ENCODE results near the gene CREBZF.
A peak's percentile ranks its signal among the peaks of the same experiment; 100 is the strongest.

CREBZF gene, protein sequence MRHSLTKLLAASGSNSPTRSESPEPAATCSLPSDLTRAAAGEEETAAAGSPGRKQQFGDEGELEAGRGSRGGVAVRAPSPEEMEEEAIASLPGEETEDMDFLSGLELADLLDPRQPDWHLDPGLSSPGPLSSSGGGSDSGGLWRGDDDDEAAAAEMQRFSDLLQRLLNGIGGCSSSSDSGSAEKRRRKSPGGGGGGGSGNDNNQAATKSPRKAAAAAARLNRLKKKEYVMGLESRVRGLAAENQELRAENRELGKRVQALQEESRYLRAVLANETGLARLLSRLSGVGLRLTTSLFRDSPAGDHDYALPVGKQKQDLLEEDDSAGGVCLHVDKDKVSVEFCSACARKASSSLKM
- total RNA-seq: 144 reads per million, percentile 89 among the genes with 10 or more reads in this experiment

DNA sequence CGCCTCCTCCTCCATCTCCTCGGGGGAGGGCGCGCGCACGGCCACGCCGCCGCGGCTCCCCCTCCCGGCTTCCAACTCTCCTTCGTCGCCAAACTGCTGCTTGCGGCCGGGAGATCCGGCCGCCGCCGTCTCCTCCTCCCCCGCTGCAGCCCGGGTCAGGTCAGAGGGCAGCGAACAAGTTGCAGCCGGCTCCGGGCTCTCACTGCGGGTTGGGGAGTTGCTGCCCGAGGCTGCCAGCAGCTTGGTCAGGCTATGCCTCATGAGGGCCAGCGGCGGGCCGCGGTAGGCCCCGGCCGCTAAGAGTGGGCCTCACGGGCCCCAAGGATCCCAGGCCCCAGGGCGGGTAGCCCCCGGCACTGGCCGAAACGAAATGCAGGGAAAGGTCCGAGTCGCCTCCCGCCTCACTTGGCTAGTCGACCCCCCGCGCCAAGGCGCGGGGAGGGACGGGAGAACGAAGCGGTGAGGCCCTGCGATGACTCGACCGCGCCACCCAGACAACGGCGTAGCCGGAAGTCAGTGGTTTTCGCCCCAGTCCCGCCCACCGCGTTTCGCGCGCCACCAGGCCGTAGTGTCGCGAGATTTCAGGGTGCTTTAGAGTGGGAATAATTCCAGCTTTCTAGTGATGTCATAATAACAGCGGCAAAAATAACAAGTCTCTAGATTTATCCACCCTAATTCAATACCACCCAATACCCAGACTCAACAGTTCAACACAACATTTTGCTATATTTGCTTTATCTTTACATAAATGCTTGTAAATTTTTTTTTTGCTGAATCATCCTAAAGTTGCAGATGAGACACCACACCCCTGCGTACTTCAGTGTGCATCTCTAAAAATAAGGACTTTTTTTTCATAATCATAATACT is at the start of gene CREBZF:
Gene CREBZF (minus strand): TSS at position 515 of the 867 bp plus-strand sequence. CDS start 254 bp downstream, at position 261.
- peak; percentile 87 for DNase-seq

DNA sequence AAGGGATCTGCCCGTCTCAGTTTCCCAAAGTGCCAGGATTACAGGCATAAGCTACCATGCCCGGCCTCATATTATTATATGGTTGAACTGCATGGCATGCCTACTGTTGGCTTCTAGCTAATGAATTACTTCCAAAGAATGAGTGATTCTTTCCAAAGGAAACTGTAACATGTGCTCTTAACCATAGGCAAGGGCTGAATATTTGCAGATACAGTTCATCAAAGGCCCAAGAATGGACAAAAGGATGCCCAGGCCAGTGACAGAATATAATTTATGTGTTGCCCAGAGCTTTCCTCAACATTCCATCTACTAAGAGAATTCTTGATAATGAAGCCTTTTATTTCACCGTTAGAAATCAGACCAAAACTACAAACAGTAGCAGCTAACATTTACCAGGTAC is 48.0 kb upstream of the CREBZF start:
- DNase-seq: no peak

DNA sequence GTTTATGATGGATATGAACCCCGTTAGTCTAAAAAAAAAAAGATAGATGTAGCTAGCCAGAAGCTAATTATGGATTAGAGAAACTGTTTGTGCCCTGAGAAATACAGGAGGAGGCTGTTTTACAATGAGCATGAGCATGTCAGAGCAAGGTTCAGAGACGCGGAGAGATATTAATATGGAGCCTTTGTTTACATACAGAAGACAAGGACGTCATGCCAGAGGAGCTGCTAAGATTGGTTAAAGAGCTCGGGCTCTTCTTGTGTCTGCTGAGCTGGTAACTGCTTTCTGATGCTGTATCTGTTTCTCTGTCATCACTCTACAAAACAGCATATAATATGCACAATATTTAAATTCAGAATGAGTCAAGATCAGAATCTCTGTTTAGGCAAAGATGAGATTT is 46.0 kb upstream of the CREBZF start:
- DNase-seq: no peak

DNA sequence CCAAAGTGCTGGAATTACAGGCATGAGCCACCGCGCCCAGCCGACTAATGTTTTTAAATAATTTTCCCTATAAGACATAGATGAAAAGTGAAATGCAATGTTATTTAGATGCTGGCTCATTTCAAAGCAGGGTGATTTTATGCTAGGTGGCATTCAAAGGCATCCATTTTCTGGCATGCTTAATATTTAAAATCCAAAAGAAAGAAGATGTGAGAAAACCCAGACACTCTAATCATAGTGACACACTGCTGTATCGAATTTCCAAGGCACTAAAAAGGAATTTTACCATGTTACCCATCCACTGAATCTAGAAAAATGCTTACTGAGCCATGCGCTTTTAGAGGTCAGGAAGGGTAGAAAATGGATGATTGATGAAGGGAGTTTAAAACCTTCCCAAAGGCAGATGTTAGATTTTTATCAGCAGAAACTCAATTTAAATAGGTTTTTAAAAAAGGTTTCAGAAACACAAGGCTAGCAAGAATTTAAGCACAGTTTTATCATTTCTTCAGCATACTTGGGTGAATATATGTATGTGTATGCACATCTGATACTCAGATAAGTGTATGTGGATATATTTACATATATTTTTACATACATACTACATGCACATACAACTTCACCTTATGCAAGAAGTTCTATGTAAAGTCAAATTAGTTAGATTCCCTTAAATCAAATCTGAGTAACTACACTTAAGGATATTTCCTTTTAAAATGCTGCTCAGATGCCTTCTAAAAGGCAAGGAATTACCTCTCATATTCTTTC is 45.2 kb upstream of the CREBZF start:
- DNase-seq: no peak

DNA sequence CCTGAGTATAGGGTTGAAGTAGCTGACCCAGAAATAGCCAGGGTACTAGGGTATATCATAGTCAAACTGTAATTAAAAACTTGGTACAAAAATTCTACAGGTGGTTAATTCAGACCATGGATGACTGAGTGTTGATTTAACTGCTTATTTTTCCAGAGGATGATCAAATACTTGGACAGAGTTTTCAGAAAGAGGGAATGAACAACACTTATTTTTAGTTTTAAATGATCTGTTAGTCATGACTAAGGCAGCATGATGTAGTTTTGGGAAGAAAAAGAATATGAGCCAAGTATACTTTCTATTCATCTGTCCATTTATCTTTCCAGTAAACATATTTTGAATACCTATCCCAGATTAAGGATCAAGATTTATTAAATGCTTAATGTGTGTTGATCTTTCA is 40.9 kb upstream of the CREBZF start:
- DNase-seq: no peak

DNA sequence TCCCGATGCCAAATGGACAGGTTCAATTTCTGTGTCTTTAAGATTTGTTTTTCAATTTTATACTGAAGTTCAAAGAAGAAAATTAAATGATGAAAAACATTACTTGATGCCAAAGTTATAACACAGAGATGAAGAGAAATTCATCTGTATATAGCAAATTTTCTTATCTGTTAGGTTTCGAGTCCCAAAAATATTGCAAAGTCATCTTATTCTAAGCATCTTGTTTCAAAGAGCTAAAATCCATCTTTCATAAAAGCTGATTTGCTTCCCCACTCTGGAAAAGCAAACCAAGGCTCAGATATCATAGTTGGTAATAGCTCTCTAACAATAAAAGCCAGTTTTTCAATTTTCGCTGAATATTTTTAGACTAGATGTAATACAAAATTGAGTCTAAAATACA is 40.0 kb upstream of the CREBZF start:
- DNase-seq: no peak

DNA sequence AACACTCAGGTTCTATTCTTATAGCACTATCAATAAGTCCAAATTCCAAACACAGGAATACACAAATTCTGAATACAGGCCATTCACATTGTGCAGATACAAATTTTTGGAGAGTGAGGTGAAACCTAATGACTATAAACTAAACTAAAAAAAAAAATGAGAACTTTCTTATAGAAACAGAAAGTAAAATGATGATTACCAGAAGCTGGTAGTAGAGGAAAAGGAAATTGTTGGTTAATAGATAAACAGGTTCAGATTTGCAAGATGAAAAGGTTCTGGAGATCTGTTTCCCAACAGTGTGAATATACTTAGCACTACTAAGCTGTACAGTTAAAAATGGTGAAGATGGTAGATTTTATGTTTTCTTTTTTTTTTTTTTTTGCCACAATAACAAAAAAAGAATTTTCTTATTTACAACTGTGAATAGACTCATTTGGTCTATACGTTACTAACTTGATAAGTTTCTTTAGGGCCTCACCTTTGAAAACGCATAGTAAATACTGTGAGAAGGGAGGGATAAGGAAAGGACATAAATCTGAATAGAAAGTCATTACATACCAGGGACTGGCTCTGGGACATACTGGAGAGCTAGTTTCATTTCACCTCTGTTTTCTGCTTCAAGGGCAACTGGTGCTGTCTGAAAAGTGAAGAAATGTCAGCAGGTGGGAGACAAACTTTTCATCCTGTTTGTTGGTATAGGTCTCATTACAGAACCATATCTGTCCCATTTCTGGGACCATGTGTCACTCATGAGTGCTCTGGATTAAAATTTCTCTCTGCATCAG is 35.2 kb upstream of the CREBZF start:
- DNase-seq: no peak

DNA sequence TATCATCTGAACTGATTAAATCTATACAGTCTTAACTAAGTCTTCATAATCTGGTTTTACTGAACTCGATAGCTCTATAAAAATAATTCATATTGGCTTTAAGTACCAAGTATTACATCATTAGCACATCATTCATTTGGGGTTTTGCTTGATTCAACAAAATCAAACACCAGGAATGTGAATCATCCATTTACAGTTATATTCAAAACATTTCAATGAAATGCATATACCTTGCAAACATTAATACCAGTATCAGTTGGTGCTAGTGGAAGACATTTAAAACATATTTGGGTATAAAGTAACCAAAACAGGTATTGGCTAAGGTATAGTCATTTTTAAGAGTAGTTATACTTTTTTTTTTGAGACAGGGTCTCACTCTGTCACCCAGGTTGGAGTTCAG is 33.3 kb upstream of the CREBZF start:
- DNase-seq: no peak

DNA sequence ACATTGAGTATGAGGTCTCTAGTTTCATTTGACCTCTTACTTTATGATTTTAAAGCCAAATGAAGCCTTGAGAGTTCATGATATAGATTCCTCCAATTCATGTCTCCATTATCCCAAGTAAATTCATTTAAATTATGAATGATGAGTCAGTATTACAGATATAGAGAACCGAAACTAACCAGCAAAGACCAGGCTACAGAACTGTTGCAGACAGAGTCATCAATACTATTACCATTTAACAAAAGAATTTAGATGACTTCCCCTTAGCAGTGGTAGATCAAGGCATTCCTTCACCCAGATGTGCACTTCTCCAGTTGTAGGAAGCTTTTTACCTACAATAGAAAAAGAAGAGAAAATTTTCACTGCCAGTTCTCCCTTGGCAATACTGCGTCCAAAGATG is 32.8 kb upstream of the CREBZF start:
- no peak for DNase-seq

DNA sequence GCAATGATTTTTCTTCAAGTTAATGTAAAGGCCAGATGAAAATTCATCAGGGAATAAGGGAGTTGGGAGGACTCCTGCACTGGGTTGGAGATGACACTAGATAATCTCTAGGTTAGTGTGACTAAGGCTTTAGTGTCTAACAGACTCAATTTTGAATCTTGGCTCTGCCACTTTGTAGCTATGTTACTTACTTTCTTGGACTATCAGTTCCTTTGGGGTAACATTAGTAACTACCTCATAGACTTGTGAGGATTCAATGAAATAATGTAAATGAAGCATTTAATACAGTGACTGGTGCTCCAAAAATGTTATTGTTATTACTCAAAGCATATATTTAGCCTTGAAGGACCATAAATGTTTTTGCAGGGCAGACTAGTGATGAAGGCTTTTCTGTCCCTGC is 30.6 kb upstream of the CREBZF start:
- no peak for DNase-seq

DNA sequence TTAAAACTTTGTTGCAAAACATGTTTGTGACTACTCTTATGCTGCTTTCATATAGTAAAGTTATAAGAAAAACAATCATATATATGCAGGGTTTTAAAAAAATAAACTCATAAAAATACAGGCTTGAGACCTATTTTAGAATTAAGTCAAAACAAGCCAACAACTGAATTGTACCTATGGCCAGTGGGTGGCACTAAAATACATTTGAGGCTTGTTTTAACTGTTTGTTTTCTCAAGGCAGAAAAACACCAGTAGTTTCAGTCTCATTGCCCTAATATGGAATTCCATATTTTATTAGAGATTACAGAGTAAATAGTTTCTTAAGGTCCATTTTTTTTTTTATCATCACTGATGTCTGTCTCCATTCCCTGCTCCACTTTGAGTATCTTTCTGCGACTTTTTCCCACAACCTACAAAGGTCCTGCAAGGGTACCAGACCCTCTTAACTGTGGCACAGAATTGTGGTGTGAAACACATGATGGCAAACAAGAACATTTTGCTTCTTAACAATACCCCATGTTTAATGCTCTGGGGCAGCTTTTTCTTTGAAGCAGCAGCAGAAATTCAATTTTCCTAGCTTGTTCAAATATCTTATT is 29.6 kb upstream of the CREBZF start:
- DNase-seq: no peak

DNA sequence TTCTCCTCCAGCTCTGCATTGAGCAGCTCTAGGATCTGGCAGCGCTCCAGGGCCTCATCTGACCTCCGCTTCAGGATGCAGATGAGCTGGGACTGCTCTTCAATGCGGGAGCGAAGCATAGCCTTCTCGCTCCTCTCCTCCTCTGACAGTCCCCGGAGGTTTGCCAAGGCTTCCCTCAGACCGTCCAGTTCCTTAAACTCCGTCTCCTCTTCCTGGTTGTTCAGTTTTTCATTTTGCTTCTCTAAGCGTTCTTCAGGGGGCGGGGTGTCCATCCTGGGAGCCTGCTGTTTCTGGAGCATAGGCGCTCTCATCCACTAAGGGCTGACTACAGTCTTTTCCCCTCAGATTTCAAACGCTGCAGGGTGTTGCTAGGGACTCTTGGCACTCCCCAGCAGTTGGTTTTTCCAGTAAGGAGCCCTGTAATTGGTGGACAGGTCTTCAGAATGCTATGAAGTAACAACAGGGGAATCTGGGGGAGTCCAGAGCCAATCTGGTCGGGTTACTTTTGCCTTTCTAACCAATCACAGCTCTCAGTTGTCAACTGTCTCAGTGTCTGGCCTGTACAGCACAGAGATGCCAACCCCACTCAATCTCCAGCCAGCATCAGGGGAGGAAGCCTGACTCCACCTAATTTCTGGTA is 21.0 kb upstream of the CREBZF start, which contains the start of gene CCDC89:
Gene CCDC89 (minus strand): TSS at position 376 of the 640 bp plus-strand sequence. CDS start 65 bp downstream, at position 311.
- no peak for DNase-seq

DNA sequence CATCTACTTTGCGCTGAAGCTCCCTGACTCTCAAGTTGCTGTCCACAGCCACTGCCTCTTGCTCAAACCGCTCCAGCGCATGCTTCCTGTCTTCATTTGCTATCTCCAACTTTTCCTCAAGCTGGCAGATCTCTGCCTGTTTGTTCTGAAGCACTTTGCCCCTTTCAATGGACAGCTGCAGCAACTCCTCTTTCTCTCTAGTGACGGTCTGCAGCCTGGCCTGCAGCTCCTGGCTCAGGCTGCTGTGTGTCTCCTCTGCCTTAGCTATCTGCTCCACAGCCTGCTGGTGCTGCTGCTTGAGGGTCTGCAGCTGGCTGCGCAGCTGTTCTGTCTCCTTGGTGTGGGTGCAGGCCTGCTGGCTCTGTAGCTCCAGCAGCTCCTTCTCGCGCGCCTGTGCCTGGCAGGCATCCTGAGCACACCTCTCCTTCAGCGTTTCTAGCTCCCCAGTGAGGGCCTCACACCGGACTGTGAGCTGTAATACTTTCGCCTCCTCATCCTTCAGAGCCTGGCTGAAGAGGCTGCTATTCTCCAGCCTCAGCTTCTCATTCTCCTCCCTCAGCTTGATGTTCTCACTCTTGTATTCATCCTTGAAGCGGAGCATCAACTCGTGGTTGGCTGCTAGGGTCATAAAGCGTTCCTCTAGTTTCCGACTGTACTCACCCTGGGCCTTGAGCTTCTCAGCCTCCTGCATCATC is 20.3 kb upstream of the CREBZF start:
- no peak for DNase-seq

DNA sequence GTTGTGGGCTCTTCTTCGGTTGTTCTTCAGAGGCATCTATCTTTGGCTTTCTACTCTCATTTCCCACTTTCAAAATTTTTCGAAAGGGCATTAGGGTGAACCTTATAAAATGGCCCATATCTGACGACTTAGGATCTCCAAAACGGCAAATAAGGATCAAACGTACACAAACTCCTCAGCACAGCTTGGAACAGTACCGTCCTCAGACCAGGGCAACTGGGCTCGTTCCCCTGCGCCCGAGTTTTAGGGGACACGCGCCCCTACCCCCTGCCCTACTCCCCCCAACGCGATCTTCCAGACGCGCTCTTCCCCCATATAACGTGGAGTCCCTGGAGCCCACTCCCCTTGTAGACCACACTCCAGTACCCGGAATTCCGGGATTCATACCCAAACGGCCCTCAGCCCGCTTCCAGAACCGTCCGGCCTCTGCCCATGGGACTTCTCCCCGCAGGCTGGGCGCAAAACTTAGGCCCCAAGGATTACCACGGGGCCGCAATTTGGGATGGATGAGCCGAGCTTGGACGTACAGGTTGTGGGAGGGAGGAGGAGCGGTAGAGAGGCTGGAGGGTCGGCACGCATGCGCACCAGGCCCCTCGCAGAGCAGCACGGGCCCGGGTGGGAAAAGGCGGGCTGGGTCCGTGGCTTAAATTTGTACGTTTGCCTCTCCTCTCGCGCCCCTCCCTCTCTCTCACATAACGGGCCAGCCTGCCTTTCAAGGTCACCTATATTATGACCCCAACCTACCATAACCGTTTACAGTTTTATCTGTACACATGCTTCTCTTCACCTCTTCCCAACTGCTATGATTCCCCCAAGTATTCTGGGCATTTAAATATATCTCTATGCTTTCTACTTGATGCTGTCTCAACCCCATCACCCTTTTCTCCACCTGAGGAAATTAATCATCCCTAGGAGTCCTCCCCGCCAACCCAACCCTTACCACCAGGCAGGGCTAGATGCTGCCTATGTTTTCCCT is 17.7 kb upstream of the CREBZF start:
- DNase-seq: peak; percentile 21

DNA sequence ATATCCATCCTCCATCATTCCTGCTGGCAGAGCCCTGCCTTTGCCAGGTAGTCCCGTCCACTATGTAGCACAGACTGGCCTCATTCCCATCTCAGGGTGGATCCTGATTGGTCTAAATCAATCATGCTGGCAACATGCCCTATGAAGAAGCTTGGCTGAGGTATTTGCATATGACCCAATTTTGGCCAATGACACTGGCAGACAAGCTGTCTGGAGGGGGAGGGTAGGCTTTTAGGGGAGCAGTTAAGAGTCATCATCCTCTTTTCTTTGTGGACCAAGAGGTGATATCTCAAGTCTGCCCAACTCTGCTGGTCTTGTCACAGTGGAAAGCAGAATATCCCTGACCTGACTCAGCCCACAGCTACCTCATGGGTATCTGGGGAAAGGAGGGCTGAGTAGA is 16.0 kb upstream of the CREBZF start:
- no peak for DNase-seq

DNA sequence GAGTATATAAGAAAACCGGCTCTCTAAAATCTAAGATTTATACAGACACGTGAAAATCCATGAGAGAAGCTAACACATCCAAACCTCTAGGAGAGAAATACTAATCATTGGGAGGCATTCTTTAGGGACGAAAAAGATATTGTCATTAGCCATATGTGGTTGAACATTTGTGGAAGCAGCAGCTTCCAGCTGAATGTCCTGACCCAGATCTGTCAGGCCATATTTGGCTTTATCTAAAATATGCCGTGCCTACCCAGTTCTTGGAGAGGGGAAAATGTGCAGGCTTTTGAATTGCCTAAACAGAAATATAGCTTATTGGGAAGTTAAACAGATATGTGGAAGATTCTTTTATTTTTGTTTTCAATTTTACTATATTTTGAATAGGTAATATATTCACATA is 14.6 kb upstream of the CREBZF start:
- no peak for DNase-seq

DNA sequence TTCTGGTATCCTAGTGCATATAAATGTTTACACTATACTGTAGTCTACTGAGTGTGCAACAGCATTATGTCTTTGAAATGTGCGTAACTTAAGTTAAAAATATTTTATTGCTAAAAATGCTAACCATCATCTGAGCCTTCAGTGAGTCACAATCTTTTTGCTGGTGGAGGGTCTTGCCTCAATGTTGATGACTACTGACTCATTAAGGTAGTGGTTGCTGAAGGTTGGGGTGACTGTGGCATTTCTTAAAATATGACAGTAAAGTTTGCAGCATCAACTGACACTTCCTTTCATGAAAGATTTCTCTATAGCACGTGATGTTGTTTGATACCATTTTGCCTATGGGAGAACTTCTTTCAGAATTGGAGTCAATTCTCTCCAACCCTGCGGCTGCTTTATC is 8.5 kb upstream of the CREBZF start:
- DNase-seq: no peak

DNA sequence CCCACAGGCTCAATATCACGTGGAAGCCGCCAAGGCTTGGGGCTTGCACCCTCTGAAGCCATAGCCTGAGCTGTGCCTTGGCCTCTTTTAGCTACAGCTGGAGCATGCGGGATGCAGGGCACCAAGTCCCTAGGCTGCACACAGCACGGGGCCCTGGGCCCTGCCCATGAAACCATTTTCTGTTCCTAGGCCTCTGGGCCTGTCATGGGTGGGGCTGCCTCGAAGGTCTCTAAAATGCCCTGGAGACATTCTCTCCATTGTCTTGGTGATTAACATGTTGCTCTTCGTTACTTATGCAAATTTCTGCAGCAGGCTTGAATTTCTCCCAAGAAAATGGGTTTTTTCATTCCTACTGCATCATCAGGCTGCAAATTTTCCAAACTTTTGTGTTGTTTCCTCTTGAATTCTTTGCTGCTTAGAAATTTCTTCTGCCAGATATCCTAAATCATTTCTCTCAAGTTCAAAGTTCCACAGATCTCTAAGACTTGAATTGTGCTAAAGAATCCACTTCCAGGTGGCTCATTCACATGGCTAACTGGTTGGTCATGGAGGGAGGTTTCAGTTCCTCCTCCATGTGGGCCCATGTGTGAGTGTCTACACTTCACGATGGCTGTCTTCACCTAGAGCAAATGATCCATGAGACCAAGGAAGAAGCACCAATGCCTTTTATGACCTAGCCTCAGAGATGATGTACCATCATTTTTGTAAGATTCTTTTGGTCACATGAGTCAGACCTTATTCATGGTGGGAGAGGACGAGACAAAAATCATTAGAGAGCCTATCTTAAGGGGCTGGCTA is 7.4 kb upstream of the CREBZF start:
- DNase-seq: no peak

Measured in effector CD4-positive, alpha-beta T cell (primary cell).